ENCODE results near the gene L1TD1.
"Not testable (repeated sequence)": the region's sequence is repeated elsewhere in the genome, so short reads cannot be mapped to it uniquely, and the experiment has no call there.

The L1TD1 gene

GRCh38 chr1:62198781-62199125 lies 4.1 kb downstream of the L1TD1 start:
- DNase-seq: no peak

GRCh38 chr1:62207187-62207586 lies 12.5 kb downstream of the L1TD1 start:
- DNase-seq: no peak

GRCh38 chr1:62208087-62208486 lies 13.4 kb downstream of the L1TD1 start:
- DNase-seq: no peak

GRCh38 chr1:62208970-62209369 lies 14.3 kb downstream of the L1TD1 start:
- no peak for DNase-seq

GRCh38 chr1:62209931-62210595 lies 15.4 kb downstream of the L1TD1 start:
- DNase-seq: no peak

GRCh38 chr1:62210960-62211359 lies 16.3 kb downstream of the L1TD1 start:
- DNase-seq: no peak

- DNase-seq: no peak
These were observed 17.8 kb downstream of the L1TD1 start for GRCh38 chr1:62212411-62212810.

- DNase-seq: no peak
These were observed 18.6 kb downstream of the L1TD1 start for GRCh38 chr1:62213075-62213914.

- no peak for DNase-seq
These were observed 24.0 kb downstream of the L1TD1 start for GRCh38 chr1:62218604-62219003.

GRCh38 chr1:62220456-62220855 lies 25.8 kb downstream of the L1TD1 start:
- not testable (repeated sequence) for DNase-seq

- no peak for DNase-seq
These were observed 26.5 kb downstream of the L1TD1 start for GRCh38 chr1:62221171-62221570.

GRCh38 chr1:62222321-62222720 lies 27.7 kb downstream of the L1TD1 start:
- DNase-seq: no peak

GRCh38 chr1:62224182-62224581 lies 29.5 kb downstream of the L1TD1 start:
- DNase-seq: no peak

- no peak for DNase-seq
These were observed 32.8 kb downstream of the L1TD1 start for GRCh38 chr1:62227496-62227895.

GRCh38 chr1:62228136-62228882 lies 33.7 kb downstream of the L1TD1 start:
- DNase-seq: no peak

GRCh38 chr1:62228883-62229187 lies 34.2 kb downstream of the L1TD1 start:
- no peak for DNase-seq

- no peak for DNase-seq
These were observed 34.8 kb downstream of the L1TD1 start for GRCh38 chr1:62229468-62229867.

GRCh38 chr1:62229932-62230331 lies 35.3 kb downstream of the L1TD1 start:
- no peak for DNase-seq

- no peak for DNase-seq
These were observed 36.1 kb downstream of the L1TD1 start for GRCh38 chr1:62230718-62231117.

- DNase-seq: no peak
These were observed 38.2 kb downstream of the L1TD1 start for GRCh38 chr1:62232871-62233278.

GRCh38 chr1:62233926-62234450 lies 39.3 kb downstream of the L1TD1 start:
- DNase-seq: no peak

GRCh38 chr1:62234688-62235087 lies 40.0 kb downstream of the L1TD1 start:
- DNase-seq: no peak

GRCh38 chr1:62235576-62235975 lies 40.9 kb downstream of the L1TD1 start:
- no peak for DNase-seq

GRCh38 chr1:62237361-62237760 lies 42.7 kb downstream of the L1TD1 start:
- no peak for DNase-seq

Measured in NK-92 treated with Interleukin-12 subunit alpha and Interleukin-12 subunit beta, amount 100 ng/mL, for 24 hours (cell line).